SU-DHL-6 (cell line): ENCODE results near the gene ACSS1.

Experiments used
- H2AFZ ChIP-seq: fragments of 200-600 bp; sonication (generic); 2 replicates; pipeline ENCODE4 v1.6.1; 2014; ENCODE audit warnings: low read depth, mild to moderate bottlenecking, moderate library complexity, mixed read lengths, antibody characterized with exemption, low read length; ENCODE audit not compliant: severe bottlenecking
- H3F3A ChIP-seq: fragments of 200-600 bp; shearing (Covaris generic); 2 replicates; pipeline ENCODE4 v1.6.0; 2016; ENCODE audit warnings: antibody characterized with exemption, mild to moderate bottlenecking; ENCODE audit not compliant: insufficient read depth
- H3K27ac ChIP-seq: fragments of 200-600 bp; sonication (generic); 2 replicates; pipeline ENCODE4 v1.5.1; 2016; ENCODE audit warnings: low read depth, mild to moderate bottlenecking, low read length, moderate library complexity, mixed read lengths
- H3K27me3 ChIP-seq: fragments of 200-600 bp; sonication (generic), shearing (Covaris generic); 2 replicates; pipeline ENCODE4 v1.6.0; 2014; ENCODE audit warnings: mild to moderate bottlenecking, low read length
- H3K36me3 ChIP-seq: fragments of 200-600 bp; sonication (generic); 2 replicates; pipeline ENCODE4 v1.6.1; 2014; ENCODE audit warnings: mild to moderate bottlenecking, low read length, mixed read lengths
- H3K4me2 ChIP-seq: fragments of 300-600, 200-600 bp; shearing (Covaris generic), sonication (generic); 2 replicates; pipeline ENCODE4 v1.6.0; 2014; ENCODE audit warnings: low read length, low read depth, mild to moderate bottlenecking; ENCODE audit not compliant: poor library complexity, severe bottlenecking
- H3K4me3 ChIP-seq: fragments of 200-600 bp; sonication (generic); 2 replicates; pipeline ENCODE4 v1.5.1; 2014; ENCODE audit warnings: antibody characterized with exemption, low read length, mild to moderate bottlenecking, mixed read lengths; ENCODE audit not compliant: insufficient read depth, poor library complexity, severe bottlenecking
- H3K79me2 ChIP-seq: fragments of 200-600 bp; sonication (generic); 2 replicates; pipeline ENCODE4 v1.6.1; 2014; ENCODE audit warnings: mild to moderate bottlenecking, low read length, moderate library complexity; ENCODE audit not compliant: insufficient read depth
- H3K9ac ChIP-seq: fragments of 200-600 bp; sonication (generic); 2 replicates; pipeline ENCODE4 v1.7.0; 2014; ENCODE audit warnings: mild to moderate bottlenecking, low read length
- H3K9me2 ChIP-seq: fragments of 200-600 bp; sonication (generic); replicated peaks from 2 replicates; pipeline ENCODE4 v1.6.1; 2014; ENCODE audit warnings: low read length; ENCODE audit not compliant: insufficient read depth
- H3K9me3 ChIP-seq: fragments of 200-600 bp; sonication (generic); 2 replicates; pipeline ENCODE4 v1.6.1; 2014; ENCODE audit warnings: low read length, mixed read lengths; ENCODE audit not compliant: insufficient read depth
- H4K20me1 ChIP-seq: fragments of 200-600 bp; sonication (generic); 2 replicates; pipeline ENCODE4 v1.6.1; 2014; ENCODE audit warnings: low read depth, mild to moderate bottlenecking, antibody characterized with exemption, low read length, moderate library complexity, mixed read lengths
- CTCF ChIP-seq: fragments of 200-600 bp; sonication (generic); IDR thresholded peaks from one replicate; pipeline ENCODE4 v1.5.1; 2017; ENCODE audit warnings: antibody characterized with exemption, mild to moderate bottlenecking, low read length, moderate library complexity; ENCODE audit not compliant: insufficient read depth, poor library complexity, severe bottlenecking
- EZH2phosphoT487 ChIP-seq: fragments of 200-600 bp; sonication (generic), shearing (Covaris generic); conservative IDR thresholded peaks from 2 replicates; pipeline ENCODE4 v1.6.1; 2018; ENCODE audit warnings: mild to moderate bottlenecking, antibody characterized with exemption, low read length, moderate library complexity, mixed read lengths

Gene ACSS1

GRCh38 chr20:25055711-25056495, 2.0 kb downstream of the ACSS1 start:
- H4K20me1 ChIP-seq: no peaks in the 10 kb centered on the region
- H2AFZ ChIP-seq: no peak overlapping the region
- H3K36me3 ChIP-seq: no peaks in the 10 kb centered on the region
- H3K9ac ChIP-seq: no peak overlapping the region
- H3K9me3 ChIP-seq: no peaks in the 10 kb centered on the region
- no peaks in the 10 kb centered on the region for H3K9me2 ChIP-seq
- H3K79me2 ChIP-seq: no peaks in the 10 kb centered on the region
- TF ChIP-seq CTCF: no peak
- TF ChIP-seq EZH2phosphoT487: no peak
- H3K27me3 ChIP-seq: no peaks in the 10 kb centered on the region; the same call in 1 of the 2 replicates
- no peaks in the 10 kb centered on the region for H3F3A ChIP-seq
- no peak overlapping the region for H3K27ac ChIP-seq
- no peak overlapping the region for H3K4me3 ChIP-seq
- no peak overlapping the region for H3K4me2 ChIP-seq

GRCh38 chr20:25054995-25055629, 2.8 kb downstream of the ACSS1 start:
- Histone ChIP-seq H3K9me2 (no peaks in the 10 kb centered on the region), H3F3A (no peaks in the 10 kb centered on the region), H3K79me2 (no peaks in the 10 kb centered on the region), H3K36me3 (no peaks in the 10 kb centered on the region), H3K27me3 (no peaks in the 10 kb centered on the region; the same call in 1 of the 2 replicates), H3K27ac (no peak overlapping the region), H3K9ac (no peak overlapping the region), H2AFZ (no peak overlapping the region), H3K4me2 (no peak overlapping the region), H3K9me3 (no peaks in the 10 kb centered on the region), H3K4me3 (no peak overlapping the region), H4K20me1 (no peaks in the 10 kb centered on the region)
- no peak for TF ChIP-seq CTCF
- TF ChIP-seq EZH2phosphoT487: no peak

GRCh38 chr20:25054096-25054820, 3.7 kb downstream of the ACSS1 start:
- Histone ChIP-seq H3K4me2 (no peak overlapping the region), H3K9ac (no peak overlapping the region)

More at GRCh38 chr20:25054096-25054820, 3.7 kb downstream of the ACSS1 start:
- Histone ChIP-seq H3K9me2 (no peaks in the 10 kb centered on the region), H2AFZ (no peak overlapping the region), H3K79me2 (no peaks in the 10 kb centered on the region), H3K27ac (no peak overlapping the region), H3F3A (no peaks in the 10 kb centered on the region), H3K36me3 (no peaks in the 10 kb centered on the region), H3K27me3 (no peaks in the 10 kb centered on the region; the same call in 1 of the 2 replicates), H3K9me3 (no peaks in the 10 kb centered on the region), H4K20me1 (no peaks in the 10 kb centered on the region), H3K4me3 (no peak overlapping the region)
- TF ChIP-seq EZH2phosphoT487: no peak
- no peak for TF ChIP-seq CTCF
